ENCODE data around the gene KIF16B.

GRCh38 chr20:16475225-16475624 lies 98.0 kb downstream of the KIF16B start:
- no peak for TF ChIP-seq REST (IDR thresholded peaks at IDR 0.05)
- no peak for TF ChIP-seq CTCF (IDR thresholded peaks at IDR 0.05; ENCODE audit: low read depth, low read length, missing input control)
- TF ChIP-seq GABPA (IDR thresholded peaks at IDR 0.05 in 1 of 2, conservative IDR thresholded peaks at IDR 0.05 in 1 of 2): no peak
- no peak for TF ChIP-seq JUND (IDR thresholded peaks at IDR 0.05)
- no peak for TF ChIP-seq TAF1 (conservative IDR thresholded peaks at IDR 0.05)
- TF ChIP-seq SP1 (IDR thresholded peaks at IDR 0.05): peak; percentile 63
- no peak for TF ChIP-seq ZBTB33 (IDR thresholded peaks at IDR 0.05)

Data from liver (tissue), 3 donors.